GM18873 (cell line): ENCODE data around the gene N4BP2.
"Not testable (repeated sequence)": the region's sequence is repeated elsewhere in the genome, so short reads cannot be mapped to it uniquely, and the experiment has no call there.

Source experiments
- ATAC-seq: cut with Tn5 transposase; IDR thresholded peaks from one replicate; pipeline ENCODE4 v1.9.1; 2021; ENCODE audit warnings: mild to moderate bottlenecking, moderate library complexity, moderate number of reproducible peaks; ENCODE audit not compliant: unreplicated experiment, low FRiP score

N4BP2 gene

DNA sequence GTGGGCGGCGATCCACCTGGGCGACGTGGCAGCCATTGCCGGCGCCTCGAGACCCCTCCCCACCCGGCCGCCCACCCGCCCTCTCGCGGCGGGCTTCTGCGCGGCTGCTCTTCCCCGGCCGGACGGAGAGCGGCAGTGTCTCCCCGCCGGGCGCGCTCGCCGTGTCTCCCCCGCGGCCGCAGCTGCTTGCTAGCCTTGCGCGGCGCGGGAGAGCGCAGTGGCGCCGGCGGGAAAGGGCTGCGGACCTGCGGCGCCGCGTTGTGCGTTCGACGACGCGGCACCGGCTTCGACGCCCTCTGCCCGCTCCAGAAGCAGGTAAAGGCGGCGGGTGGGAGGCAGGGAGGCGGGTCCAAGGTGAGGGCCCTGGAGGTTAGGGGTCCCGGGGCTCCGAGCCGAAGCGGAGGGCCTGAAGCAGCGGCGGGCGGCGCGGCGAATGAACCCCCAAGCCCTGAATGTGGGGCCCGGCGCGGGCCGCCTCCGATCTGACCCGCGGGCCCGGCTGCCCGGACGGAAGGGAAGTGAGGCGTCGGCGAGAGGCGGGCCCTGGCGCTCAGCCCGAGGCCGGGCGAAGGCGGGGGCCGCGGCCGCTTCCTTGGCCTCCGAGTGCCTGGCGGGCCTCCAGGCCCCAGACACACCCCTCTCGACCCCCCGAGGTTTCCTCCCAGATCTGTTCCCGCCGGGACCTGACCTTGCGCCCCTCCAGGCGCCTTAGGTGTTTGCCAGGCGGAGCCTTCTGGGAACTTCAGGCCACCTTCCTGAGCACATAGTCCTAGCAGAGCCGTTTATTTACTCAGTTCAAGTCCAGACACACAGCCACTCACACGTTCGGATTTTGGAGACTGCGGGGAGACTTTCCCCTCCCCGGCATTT is at the start of gene N4BP2:
Gene N4BP2, plus strand, starts transcription at position 135 of the 870 bp plus-strand sequence. CDS start 40,491 bp downstream, outside the sequence.
- no peak for ATAC-seq

- no peak for ATAC-seq
Measured at GRCh38 chr4:40016007-40016406, 40.6 kb upstream of the N4BP2 start.

GRCh38 chr4:40020221-40020620 is 36.4 kb upstream of the N4BP2 start:
- no peak for ATAC-seq

GRCh38 chr4:40021116-40021515 is 35.5 kb upstream of the N4BP2 start:
- ATAC-seq, result not testable (repeated sequence)

GRCh38 chr4:40024049-40024448 is 32.6 kb upstream of the N4BP2 start:
- ATAC-seq, result not testable (repeated sequence)

- no peak for ATAC-seq
Measured at GRCh38 chr4:40032785-40033184, 23.9 kb upstream of the N4BP2 start.

GRCh38 chr4:40033613-40034012 is 23.0 kb upstream of the N4BP2 start:
- ATAC-seq, result no peak

- no peak for ATAC-seq
Measured at GRCh38 chr4:40038977-40039376, 17.7 kb upstream of the N4BP2 start.

DNA sequence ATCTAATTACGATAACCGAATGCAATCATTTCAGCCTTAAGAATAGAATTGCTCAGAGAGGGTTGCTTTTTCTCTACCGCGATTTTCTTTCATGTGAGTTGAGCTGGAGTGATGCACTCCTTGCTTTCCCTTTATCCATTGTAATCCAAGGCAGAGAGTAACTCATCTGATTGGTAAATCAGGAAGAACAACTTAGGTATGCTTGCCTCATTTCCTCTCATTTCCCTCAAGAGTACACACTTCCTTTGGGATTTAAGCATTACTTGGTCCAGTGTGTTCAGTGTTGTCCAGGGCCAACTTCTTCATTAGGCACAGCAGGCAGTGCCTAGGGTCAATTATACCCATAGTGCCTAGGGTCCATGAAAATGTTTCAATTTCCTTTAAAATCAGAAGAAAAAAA is 15.7 kb upstream of the N4BP2 start:
- ATAC-seq, result no peak

DNA sequence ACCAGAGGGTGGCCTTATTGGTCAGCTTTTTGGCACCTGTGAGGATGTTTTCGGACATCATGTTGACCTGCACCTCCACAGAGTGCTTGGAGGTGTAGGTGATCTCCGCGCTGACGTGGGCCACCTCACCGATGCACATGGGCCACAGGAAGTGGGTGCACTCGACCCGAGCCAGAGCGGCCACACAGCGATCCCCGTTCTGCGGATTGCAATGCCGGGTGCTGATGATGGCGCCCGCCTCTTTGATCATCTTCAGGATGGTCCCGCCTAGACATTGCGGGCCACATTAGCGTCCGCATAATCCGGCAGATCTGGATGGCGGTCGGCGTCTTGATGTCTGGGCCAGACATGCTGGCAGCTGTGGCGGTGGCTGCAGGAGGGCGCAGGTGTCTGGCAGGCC is 12.9 kb upstream of the N4BP2 start:
- no peak for ATAC-seq

DNA sequence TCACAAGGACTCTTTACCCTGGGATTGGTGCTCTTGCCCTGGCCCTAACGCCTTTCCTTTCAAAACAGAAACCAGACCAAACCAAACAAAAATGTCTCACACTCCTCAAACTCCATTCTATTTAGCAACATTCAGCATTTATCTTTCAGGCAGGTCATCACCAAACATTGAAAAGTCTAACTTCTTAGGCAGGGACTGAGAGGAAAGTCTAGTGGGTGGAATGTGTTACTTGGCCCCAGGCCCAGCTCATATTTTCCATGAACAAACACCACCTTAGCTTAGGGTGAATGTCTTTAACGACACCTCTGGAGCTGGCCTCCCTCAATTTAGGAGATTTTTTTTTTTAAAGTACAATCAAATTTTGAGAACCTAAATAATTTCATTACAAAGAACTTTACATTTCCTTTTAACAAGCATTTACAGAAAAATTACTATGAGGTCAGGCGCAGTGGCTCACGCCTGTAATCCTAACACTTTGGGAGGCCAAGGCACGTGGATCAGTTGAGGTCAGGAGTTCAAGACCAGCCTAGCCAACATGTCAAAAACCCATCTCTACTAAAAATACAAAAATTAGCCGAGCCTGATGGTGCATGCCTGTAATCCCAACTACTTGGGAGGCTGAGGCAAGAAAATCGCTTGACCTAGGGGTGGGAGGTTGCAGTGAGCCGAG is 10.2 kb upstream of the N4BP2 start:
- ATAC-seq, result no peak

DNA sequence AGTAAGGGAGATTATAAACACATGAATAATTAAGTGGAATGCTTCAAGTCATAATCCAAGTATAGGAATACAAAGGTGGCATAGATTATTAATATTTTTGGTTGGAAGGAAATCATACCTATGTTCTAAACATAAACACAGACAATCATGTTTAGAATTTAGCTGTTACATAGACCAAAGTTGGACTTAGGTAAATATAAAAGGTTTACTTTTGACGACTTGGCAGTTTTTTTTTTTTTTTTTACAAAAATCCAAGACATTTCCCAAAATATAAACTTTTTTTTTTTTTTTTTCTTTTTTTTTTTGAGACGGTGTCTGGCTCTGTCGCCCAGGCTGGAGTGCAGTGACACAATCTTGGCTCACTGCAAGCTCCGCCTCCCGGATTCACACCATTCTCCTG is 3.5 kb upstream of the N4BP2 start:
- ATAC-seq, result no peak

DNA sequence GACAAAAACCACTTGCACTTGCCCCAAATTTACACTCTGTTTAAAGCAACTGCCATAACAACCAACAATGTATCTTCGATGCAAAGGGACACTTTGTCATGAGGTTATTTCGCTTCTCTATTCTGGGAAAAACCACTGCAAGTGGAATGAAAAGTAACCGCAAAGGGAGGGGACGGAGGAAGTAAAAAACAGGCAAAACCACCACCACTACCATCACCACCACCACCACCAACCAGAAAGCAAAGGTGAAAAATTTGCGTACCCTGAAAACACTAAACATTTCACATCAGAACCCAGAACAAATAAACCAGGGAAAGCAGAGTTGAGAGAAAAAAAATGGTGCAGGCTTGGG is 1.2 kb upstream of the N4BP2 start:
- ATAC-seq, result no peak

DNA sequence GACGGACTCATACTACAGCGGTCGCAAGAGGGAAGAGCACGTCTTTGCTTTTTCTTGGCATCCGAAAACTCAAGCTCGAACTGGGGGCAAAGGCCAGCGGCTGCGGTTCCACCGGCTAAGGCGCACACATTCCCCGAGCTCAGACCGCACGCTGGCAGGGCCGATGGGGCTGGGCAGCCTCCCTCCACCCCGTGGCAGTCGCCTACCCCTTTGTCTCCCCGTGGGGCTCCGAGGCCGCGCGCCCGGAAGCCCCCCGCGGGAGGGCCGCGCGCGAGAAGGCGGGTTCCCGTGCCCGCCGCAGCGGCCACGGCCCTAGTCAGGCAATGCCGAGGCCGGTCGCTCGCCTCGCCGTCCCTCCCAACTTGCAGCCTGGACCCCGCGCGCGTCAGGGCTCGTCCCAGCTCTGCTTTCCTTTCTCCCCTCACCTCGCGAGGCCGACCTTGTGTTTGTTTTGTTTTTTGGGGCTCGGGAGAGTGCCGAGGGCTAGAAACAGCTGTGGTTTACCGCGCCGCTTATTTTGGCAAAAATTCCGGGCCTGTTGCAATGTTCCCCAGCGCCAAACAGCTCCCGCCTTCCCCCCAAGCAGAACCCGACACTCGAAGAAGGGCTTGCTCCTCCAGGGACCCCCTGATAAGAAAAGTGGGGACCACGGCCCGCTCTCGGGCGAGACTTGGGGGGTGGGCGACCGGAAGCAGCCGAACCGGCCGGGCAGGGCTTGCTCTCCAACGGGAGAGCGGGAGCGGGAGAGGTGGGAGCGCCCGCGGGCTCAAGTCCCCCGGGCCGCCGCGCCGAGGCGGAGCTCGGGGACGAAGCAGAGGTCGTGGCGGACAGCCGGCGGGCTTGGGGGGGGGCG is 561 bp upstream of the N4BP2 start:
- no peak for ATAC-seq

DNA sequence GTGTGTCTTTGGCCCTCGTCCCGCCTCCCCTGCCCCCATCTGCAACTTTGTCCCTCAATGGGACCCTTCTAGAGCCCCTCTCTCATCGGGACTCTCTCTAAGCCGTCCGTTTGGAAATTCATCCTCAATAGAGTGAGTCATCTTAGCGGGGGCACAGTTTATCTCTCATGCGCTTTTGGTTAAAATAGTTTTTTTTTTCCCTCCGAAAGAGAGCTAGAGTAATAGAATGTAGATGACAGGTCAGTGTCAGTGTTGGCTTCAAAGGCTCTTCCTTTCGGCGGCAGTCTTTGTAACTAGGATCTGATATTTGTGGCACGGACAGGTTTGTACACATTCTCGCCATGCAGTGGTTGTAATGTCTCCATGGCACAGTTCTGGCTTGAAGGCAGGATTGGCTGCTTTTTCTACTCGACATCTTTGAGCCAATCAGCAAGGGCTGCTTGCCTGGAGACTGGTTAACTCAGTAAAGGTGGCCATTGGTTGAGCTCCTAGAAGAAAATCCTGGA is 989 bp downstream of the N4BP2 start:
- ATAC-seq, result peak; percentile 79

GRCh38 chr4:40058121-40058520 is 1.5 kb downstream of the N4BP2 start:
- ATAC-seq, result no peak

DNA sequence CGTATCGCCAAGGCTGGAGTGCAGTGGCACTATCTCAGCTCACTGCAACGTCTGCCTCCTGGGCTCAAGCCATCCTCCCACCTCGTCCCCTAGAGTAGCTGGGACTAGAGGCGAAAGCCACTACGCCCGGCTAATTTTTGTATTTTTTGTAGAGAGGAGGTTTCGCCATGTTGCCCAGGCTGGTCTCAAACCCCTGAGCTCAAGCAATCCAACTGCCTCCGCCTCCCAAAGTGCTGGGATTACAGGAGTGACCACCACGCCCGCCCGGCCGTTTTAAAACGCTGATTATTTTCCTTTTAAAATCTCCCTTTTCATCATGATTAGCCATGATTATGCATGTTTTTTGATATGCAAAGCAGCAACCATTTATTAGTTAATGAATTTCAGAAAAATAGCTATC is 2.2 kb downstream of the N4BP2 start:
- ATAC-seq, result no peak

DNA sequence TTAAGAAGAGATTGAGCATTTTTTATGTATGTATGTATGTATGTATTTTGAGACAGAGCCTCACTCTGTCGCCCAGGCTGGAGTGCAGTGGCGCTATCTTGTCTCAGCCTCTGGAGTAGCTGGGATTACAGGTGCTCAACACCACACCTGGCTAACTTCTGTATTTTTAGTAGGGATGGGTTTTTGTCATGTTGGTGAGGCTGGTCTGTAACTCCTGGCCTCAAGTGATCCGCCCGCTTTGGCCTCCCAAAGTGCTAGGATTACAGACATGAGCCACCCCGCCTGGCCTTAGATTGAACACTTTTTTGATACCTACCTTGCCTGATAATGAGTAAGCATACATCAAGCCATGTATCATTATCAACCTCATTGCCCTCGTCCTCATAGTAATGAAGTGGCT is 2.7 kb downstream of the N4BP2 start:
- ATAC-seq, result no peak

GRCh38 chr4:40065010-40065409 is 8.4 kb downstream of the N4BP2 start:
- no peak for ATAC-seq

DNA sequence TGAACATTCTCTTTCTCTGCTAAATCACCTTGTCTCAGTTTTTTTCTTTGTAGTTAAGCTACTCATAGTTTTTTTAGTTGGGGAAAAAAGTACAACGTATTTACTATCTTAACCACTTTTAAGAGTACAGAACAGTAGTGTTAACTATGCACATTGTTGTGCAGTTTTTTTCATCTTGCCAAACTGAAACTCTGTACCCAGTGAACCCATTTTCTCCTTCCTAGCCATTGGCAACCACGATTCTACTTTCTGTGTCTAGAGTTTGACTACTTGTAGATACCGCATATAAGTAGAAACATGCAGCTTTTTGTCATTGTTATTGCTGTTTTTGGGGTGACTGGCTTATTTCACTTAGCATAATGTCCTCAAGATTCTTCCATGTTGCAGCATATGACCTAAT is 10.0 kb downstream of the N4BP2 start:
- no peak for ATAC-seq

GRCh38 chr4:40070387-40070786 is 13.7 kb downstream of the N4BP2 start:
- no peak for ATAC-seq
